ENCODE results near the gene CENPN. TPM values are rescaled to one million over a fixed set of nuclear protein-coding genes. Genes with fewer than 3 reads are reported as not detected.

The CENPN gene
- total RNA-seq, 1 experiment from 2014 or later, result 63.1 TPM

- H3K4me3 ChIP-seq (ENCODE audit: low read length), result no peak overlapping the region
- peaks cover 99% of the 10 kb centered on the region for H3K79me2 ChIP-seq (ENCODE audit: low read length)
- no peaks in the 10 kb centered on the region for H3K27me3 ChIP-seq (ENCODE audit: low read length)
- TF ChIP-seq, protein P1, sequence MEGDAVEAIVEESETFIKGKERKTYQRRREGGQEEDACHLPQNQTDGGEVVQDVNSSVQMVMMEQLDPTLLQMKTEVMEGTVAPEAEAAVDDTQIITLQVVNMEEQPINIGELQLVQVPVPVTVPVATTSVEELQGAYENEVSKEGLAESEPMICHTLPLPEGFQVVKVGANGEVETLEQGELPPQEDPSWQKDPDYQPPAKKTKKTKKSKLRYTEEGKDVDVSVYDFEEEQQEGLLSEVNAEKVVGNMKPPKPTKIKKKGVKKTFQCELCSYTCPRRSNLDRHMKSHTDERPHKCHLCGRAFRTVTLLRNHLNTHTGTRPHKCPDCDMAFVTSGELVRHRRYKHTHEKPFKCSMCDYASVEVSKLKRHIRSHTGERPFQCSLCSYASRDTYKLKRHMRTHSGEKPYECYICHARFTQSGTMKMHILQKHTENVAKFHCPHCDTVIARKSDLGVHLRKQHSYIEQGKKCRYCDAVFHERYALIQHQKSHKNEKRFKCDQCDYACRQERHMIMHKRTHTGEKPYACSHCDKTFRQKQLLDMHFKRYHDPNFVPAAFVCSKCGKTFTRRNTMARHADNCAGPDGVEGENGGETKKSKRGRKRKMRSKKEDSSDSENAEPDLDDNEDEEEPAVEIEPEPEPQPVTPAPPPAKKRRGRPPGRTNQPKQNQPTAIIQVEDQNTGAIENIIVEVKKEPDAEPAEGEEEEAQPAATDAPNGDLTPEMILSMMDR (conservative IDR thresholded peaks at IDR 0.05; ENCODE audit: low read depth, low read length), result no peak
- TF ChIP-seq EZH2phosphoT487 (IDR thresholded peaks at IDR 0.05; ENCODE audit: borderline replicate concordance, low read length) (no peak), EZH2 (IDR thresholded peaks at IDR 0.05; ENCODE audit: low read length, unreplicated experiment) (no peak)
- DNase-seq (no peak), ATAC-seq (no peak)
- no TSS peak for BruUV-seq (replicated peaks)
- no peaks in the 10 kb centered on the region for H3F3A ChIP-seq (ENCODE audit: low read length, unreplicated experiment)
- H3K27ac ChIP-seq (ENCODE audit: low read length), result no peak overlapping the region
- peaks cover 5% of the 10 kb centered on the region; the same call in 1 of the 2 replicates for H3K4me1 ChIP-seq (ENCODE audit: insufficient read depth, low read length)
- no peaks in the 10 kb centered on the region for H3K36me3 ChIP-seq (ENCODE audit: low read depth, low read length)
- H3K9ac ChIP-seq (ENCODE audit: low read length), result no peak overlapping the region
- H2AFZ ChIP-seq (ENCODE audit: low read length), result no peak overlapping the region
- H3K9me2 ChIP-seq (replicated peaks; ENCODE audit: low read length), result no peaks in the 10 kb centered on the region
- no peaks in the 10 kb centered on the region for H3K9me3 ChIP-seq (ENCODE audit: low read length)
- CTCF ChIA-PET, result no interaction called here
- H3K4me2 ChIP-seq (ENCODE audit: low read length), result no peak overlapping the region
- intact Hi-C loops (cut with micrococcal nuclease), result no loop called here
- peaks cover 18% of the 10 kb centered on the region; the same call in 1 of the 2 replicates for H4K20me1 ChIP-seq (ENCODE audit: low read length)
- POLR2A ChIA-PET (ENCODE audit: unreplicated experiment), result no interaction called here
These were observed 5.7 kb upstream of the CENPN start for GRCh38 chr16:81001330-81001729.

GRCh38 chr16:81003064-81003463 is 4.0 kb upstream of the CENPN start:
- H3K4me3 ChIP-seq (ENCODE audit: low read length), result no peak overlapping the region
- DNase-seq (no peak), ATAC-seq (no peak)
- no peak for TF ChIP-seq EZH2 (IDR thresholded peaks at IDR 0.05; ENCODE audit: low read length, unreplicated experiment)
- TF ChIP-seq, protein P1 (conservative IDR thresholded peaks at IDR 0.05; ENCODE audit: low read depth, low read length), result no peak
- TF ChIP-seq EZH2phosphoT487 (IDR thresholded peaks at IDR 0.05; ENCODE audit: borderline replicate concordance, low read length), result no peak
- H3K27me3 ChIP-seq (ENCODE audit: low read length), result no peaks in the 10 kb centered on the region
- intact Hi-C loops (cut with micrococcal nuclease), result no loop called here
- peaks cover 93% of the 10 kb centered on the region for H3K79me2 ChIP-seq (ENCODE audit: low read length)
- CTCF ChIA-PET, result no interaction called here
- H4K20me1 ChIP-seq (ENCODE audit: low read length), result peaks cover 18% of the 10 kb centered on the region; the same call in 1 of the 2 replicates
- H3K9ac ChIP-seq (ENCODE audit: low read length), result no peak overlapping the region
- H3K4me2 ChIP-seq (ENCODE audit: low read length), result no peak overlapping the region
- no peak overlapping the region for H2AFZ ChIP-seq (ENCODE audit: low read length)
- H3K9me3 ChIP-seq (ENCODE audit: low read length), result no peaks in the 10 kb centered on the region
- peaks cover 5% of the 10 kb centered on the region; the same call in 1 of the 2 replicates for H3K4me1 ChIP-seq (ENCODE audit: insufficient read depth, low read length)
- no peaks in the 10 kb centered on the region for H3F3A ChIP-seq (ENCODE audit: low read length, unreplicated experiment)
- no peaks in the 10 kb centered on the region for H3K36me3 ChIP-seq (ENCODE audit: low read depth, low read length)
- POLR2A ChIA-PET (ENCODE audit: unreplicated experiment), result no interaction called here
- no TSS peak for BruUV-seq (replicated peaks)
- H3K27ac ChIP-seq (ENCODE audit: low read length), result no peak overlapping the region
- H3K9me2 ChIP-seq (replicated peaks; ENCODE audit: low read length), result no peaks in the 10 kb centered on the region

DNA sequence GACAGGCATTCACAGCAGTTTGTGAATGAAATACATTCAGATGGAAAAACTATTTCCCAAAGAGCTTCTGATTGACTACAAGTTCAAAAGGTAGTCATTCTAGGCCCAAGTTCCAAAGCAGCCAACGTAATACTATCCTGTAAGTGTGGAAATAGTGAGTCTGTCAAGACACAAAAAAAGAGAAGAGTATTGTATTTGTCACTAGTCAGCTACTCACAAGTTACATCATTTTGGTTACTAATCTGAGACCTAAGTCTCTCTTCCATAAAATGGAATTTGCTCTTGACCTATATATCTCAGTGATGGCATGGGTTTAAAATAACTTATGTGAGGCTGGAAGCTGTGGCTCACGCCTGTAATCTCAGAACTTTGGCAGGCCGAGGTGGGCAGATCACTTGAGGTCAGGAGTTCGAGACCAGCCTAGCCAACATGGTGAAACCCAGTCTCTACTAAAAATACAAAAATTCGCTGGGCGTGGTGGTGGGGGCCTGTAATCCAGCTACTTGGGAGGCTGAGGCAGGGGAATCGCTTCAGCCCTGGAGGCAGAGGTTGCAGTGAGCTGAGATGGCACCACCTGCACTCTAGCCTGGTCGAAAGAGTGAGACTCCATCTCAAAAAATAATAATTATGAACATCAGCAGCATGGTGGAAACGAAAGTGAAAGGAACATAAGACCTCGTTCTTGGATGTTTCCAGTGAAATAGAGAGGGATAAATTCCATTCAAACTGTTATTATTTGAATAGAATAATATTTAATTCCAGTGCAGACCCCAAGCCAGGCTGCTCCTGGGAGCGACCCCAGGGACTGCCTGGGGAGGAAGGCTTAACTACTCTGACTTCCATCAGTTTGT is 3.2 kb upstream of the CENPN start:
- no TSS peak for BruUV-seq (replicated peaks)
- Histone ChIP-seq H3K4me1 (ENCODE audit: insufficient read depth, low read length) (peaks cover 10% of the 10 kb centered on the region; the same call in 1 of the 2 replicates), H3K79me2 (ENCODE audit: low read length) (peaks cover 93% of the 10 kb centered on the region), H3K27ac (ENCODE audit: low read length) (no peak overlapping the region), H4K20me1 (ENCODE audit: low read length) (peaks cover 18% of the 10 kb centered on the region; the same call in 1 of the 2 replicates), H3F3A (ENCODE audit: low read length, unreplicated experiment) (no peaks in the 10 kb centered on the region), H3K4me3 (ENCODE audit: low read length) (peak overlapping the region; percentile 99; the same call in 1 of the 2 replicates), H3K4me2 (ENCODE audit: low read length) (peak overlapping the region; percentile 99), H3K9ac (ENCODE audit: low read length) (0 out of 2 replicates have a peak overlapping the region, but pooled peaks have one; percentile 96), H3K9me3 (ENCODE audit: low read length) (no peaks in the 10 kb centered on the region), H2AFZ (ENCODE audit: low read length) (no peak overlapping the region), H3K36me3 (ENCODE audit: low read depth, low read length) (no peaks in the 10 kb centered on the region), H3K27me3 (ENCODE audit: low read length) (no peaks in the 10 kb centered on the region), H3K9me2 (replicated peaks; ENCODE audit: low read length) (no peaks in the 10 kb centered on the region)
- CTCF ChIA-PET, result interaction anchor here (0.6 kb wide), 2 partner anchors 14 to 32 kb away, joined by 3 read pairs; partner anchors contain the start of gene ATMIN
- TF ChIP-seq EZH2phosphoT487 (IDR thresholded peaks at IDR 0.05; ENCODE audit: borderline replicate concordance, low read length) (no peak), EZH2 (IDR thresholded peaks at IDR 0.05; ENCODE audit: low read length, unreplicated experiment) (no peak)
- TF ChIP-seq, protein P1 (conservative IDR thresholded peaks at IDR 0.05; ENCODE audit: low read depth, low read length), result no peak
- intact Hi-C loops (cut with micrococcal nuclease), result loop anchor here (2.0 kb wide), 1 partner anchor 73 kb away; the partner anchor contains the start of gene C16orf46
- no peak for DNase-seq
- no peak for ATAC-seq
- POLR2A ChIA-PET (ENCODE audit: unreplicated experiment), result no interaction called here
